ENCODE measurements around the gene COLGALT1. TPM values are rescaled to one million over a fixed set of nuclear protein-coding genes. Genes with fewer than 3 reads are reported as not detected.
A peak's percentile ranks its signal among the peaks of the same experiment; 100 is the strongest.
"Not testable (repeated sequence)": the region's sequence is repeated elsewhere in the genome, so short reads cannot be mapped to it uniquely, and the experiment has no call there.

Gene COLGALT1
- total RNA-seq, 1 experiment from 2014 or later, result 150 TPM

DNA sequence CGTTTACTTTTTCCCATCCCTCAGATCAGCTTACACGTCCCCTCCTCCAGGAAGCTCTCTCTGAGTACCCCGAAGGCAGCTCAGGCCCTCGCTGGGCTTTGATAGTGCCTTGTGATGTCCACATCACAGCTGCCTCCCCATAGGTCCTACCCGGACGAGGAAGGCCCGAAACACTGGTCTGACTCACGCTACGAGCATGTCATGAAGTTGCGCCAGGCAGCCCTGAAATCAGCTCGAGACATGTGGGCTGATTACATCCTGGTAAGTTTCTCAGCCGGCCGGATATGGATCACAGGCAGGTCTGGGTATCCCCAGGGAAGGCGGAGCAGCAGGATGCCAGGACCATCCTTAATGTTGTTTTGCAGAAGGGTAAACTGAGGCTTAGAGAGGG, 4.8 kb downstream of the COLGALT1 start:
- no peak for DNase-seq (ENCODE audit: low read depth)

DNA sequence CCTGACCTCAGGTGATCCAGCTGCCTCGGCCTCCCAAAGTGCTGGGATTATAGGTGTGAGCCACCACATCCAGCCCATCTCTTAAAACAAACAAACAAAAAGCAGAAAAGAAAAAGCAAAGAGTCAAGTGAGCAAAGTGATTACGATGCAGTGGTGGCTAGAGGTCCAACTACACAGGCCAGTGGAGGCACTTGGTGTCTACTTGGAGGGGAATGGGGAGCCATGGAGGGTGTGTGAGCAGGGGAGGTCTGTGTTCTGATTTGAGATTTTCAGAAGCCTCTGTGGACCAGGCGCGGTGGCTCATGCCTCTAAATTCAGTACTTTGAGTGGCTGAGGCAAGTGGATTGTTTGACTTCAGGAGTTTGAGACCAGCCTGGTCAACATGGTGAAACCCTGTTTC, 6.6 kb downstream of the COLGALT1 start:
- no peak for DNase-seq (ENCODE audit: low read depth)

DNA sequence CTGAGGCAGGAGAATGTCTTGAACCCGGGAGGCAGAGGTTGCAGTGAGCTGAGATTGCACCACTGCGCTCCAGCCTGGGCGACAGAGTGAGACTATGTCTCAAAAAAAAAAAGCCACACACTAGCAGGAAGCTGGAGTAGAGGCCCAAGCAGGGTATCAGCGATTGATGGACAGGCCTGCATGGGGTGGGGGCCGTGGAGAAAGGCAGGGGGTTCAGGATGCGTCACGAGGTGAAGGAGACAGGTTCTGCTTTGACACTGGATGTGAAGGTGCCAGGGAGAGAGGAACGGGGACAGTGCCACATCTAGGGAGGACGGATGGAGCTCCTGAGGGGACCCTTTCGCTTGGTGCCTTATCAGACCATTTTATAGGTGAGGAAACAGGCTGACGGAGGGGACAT, 7.1 kb downstream of the COLGALT1 start:
- no peak for DNase-seq (ENCODE audit: low read depth)

DNA sequence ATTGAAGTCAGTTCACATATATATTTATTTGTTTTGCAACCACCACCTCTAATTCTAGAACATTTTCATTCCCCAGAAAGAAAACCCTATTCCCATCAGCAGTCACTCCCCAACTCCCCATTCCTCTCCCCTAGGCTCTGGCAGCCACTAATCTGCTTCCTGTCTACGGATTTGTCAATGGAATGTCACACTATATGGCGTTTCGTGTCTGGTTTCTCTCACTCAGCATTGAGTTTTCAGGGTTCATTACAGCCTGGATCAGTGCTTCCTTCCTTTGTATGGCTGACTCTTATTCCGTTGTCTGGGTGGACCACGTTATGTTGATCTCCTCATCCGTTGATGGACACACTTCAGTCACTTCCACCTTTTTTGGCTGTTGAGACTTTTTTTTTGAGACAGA, 9.3 kb downstream of the COLGALT1 start:
- DNase-seq (ENCODE audit: low read depth), result no peak

- DNase-seq (ENCODE audit: low read depth), result peak; percentile 34
These were observed 10.2 kb downstream of the COLGALT1 start for GRCh38 chr19:17565611-17566010.

GRCh38 chr19:17567940-17568339, 12.5 kb downstream of the COLGALT1 start:
- no peak for DNase-seq (ENCODE audit: low read depth)

DNA sequence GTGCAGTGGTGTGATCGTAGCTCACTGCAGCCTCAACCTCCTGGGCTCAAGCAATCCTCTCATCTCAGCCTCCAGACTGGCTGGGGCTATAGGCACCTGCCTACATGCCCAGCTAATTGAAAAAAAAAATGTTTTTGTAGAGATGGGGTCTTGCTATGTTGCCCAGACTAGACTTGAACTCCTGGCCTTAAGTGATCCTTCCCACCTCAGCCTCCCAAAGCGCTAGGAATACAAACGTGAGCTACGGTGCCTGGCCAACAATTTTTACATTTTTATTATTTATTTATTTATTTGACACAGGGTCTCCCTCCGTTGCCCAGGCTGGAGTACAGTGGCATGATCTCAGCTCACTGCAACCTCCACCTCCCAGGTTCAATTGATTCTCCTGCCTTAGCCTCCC, 14.8 kb downstream of the COLGALT1 start:
- DNase-seq (ENCODE audit: low read depth), result not testable (repeated sequence)

GRCh38 chr19:17570791-17571190, 15.3 kb downstream of the COLGALT1 start:
- DNase-seq (ENCODE audit: low read depth), result no peak

DNA sequence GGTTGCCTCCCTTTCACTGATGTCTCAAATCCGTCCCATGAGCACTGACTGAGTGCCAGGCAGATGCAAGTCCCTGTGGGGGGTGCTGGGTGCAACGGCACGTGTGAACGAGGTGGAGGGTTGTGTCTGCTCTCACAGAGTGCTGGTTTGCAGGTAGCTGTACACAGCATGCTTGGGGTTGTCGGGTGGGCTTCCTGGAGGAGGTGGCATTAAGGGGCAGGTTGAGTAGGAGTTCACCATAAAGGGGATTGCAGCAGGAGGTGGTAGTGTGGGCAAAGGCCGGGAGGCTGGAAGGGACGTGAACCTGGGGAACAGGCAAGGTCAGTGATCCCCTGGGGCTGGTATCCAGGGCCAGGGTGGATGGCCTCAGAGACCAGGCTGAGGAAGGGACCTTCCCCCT, 17.2 kb downstream of the COLGALT1 start:
- no peak for DNase-seq (ENCODE audit: low read depth)

- no peak for DNase-seq (ENCODE audit: low read depth)
These were observed 20.7 kb downstream of the COLGALT1 start for GRCh38 chr19:17575871-17576757.

GRCh38 chr19:17576758-17577456, 21.5 kb downstream of the COLGALT1 start:
- peak; percentile 13 for DNase-seq (ENCODE audit: low read depth)

- no peak for DNase-seq (ENCODE audit: low read depth)
These were observed 22.1 kb downstream of the COLGALT1 start for GRCh38 chr19:17577457-17578097.

GRCh38 chr19:17579661-17580244, 24.3 kb downstream of the COLGALT1 start:
- peak; percentile 39 for DNase-seq (ENCODE audit: low read depth)

DNA sequence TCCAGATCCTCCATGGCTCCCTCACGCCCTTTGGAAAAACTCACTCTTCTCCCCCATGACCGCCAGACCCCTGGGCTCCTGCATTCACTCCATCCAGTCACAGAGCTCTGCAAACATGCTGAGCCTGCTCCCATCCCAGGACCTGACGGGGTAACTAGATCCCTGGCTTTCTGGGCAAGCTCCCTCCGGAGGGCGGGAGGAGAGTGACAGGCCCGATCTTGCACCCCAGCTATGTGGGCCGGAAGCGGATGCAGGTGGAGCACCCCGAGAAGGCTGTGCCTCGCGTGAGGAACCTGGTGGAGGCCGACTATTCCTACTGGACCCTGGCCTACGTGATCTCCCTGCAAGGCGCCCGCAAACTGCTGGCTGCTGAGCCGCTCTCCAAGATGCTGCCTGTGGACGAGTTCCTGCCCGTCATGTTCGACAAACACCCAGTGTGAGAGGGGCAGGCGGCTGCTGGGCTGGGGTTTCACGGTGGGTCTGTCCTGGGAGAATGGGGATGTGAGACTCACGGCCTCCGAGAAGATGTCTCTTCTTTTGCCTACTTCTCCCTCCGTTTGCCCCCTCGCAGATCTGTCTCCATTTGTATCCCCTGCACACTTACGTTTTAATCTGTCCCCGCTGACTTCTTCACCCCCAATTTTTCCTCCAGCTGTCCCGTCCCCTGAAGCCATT, 25.2 kb downstream of the COLGALT1 start:
- DNase-seq (ENCODE audit: low read depth), result no peak

- no peak for DNase-seq (ENCODE audit: low read depth)
These were observed 25.9 kb downstream of the COLGALT1 start for GRCh38 chr19:17581211-17581874.

DNA sequence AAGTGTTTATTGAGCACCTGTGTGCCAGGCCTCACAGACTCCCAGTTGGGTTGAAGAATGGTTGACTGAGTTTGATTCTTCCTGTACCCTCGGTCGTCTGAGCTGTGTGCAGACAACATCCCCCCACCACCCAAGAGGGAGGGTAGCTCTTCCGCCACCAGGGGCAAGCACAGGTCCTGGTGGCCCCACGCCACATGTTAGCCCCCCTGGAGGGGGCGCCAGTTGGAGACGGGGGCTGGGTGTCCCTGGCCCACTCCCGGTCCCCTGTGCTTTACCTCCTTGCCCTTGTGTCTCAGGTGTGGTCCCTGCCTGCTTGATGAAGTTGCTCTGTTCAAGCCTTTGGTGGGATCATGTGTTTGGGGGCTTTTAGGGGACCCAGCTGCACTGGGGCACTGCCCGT, 27.2 kb downstream of the COLGALT1 start:
- no peak for DNase-seq (ENCODE audit: low read depth)

- DNase-seq (ENCODE audit: low read depth), result no peak
These were observed 28.7 kb downstream of the COLGALT1 start for GRCh38 chr19:17584132-17584531.

DNA sequence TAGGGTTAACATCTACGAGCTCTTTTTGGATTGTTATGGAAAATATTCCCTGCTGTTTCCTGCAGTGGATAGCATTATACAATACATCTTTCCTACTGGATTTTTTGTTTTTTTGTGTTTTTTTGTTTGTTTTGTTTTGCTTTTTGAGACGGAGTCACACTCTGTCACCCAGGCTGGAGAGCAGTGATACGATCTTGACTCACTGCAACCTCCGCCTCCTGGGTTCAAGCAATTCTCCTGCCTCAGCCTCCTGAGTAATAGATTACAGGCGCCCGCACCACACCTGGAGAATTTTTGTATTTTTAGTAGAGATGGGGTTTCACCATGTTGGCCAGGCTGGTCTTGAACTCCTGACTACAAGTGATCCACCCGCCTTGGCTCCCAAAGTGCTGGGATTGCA, 29.9 kb downstream of the COLGALT1 start:
- DNase-seq (ENCODE audit: low read depth), result not testable (repeated sequence)

DNA sequence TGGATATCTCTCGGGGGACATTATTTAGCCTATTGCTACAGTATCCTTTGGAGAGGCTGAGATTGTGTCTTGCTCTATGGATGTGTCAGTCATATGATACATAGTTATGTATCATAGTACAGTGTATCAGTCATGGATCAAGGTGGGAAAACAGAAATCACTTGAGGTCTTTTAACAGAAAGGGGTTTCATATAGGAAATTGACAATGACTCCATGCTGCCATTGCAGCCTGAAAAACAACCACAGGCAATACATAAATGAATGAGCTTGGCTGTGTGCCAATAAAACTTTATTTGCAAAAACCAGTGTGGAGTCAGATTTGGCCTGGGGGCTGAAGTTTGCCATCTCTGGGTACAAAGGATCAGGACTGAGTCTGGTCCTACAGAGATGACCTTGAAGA, 35.4 kb downstream of the COLGALT1 start:
- DNase-seq (ENCODE audit: low read depth), result no peak

- not testable (repeated sequence) for DNase-seq (ENCODE audit: low read depth)
These were observed 38.8 kb downstream of the COLGALT1 start for GRCh38 chr19:17594296-17594695.

DNA sequence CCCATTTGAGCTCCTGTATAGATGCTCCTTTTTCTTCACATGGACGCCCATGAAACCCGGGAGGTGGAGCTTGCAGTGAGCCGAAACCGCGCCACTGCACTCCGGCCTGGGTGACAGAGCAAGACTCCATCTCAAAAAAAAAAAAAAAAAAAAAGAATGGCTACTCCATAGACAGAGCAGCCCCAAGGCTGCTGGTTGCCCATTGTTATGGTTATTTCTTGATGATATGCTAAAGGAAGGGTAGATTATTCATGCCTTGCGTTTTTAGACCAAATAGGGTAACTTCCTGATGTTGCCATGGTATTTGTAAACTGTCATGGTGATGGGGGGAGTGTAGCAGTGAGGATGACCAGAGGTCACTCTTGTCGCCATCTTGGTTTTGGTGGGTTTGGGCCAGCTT, 42.6 kb downstream of the COLGALT1 start:
- DNase-seq (ENCODE audit: low read depth), result not testable (repeated sequence)
